Esophagus squamous epithelium (tissue), 5 donors: ENCODE measurements around the gene CCIN. TPM values are rescaled to one million over a fixed set of nuclear protein-coding genes. Genes with fewer than 3 reads are reported as not detected.

ENCODE experiments used
- DNase-seq: peaks from one replicate; lab custom pipeline; 2025; lab: John Stamatoyannopoulos, UW
- H3K27ac ChIP-seq, 4 donors: fragments of 200-600 bp; sonication (generic); one replicate each; pipeline ENCODE4 v1.5.1; 2016 to 2019; ENCODE audit warnings: mild to moderate bottlenecking in 1 of 4
- H3K27me3 ChIP-seq, 4 donors: fragments of 200-600 bp; sonication (generic); 1 replicate in 3 of 4; 2 replicates in 1 of 4; pipeline versions ENCODE4 v1.5.1 to v1.6.0; 2017 to 2021; ENCODE audit warnings: antibody characterized with exemption in 1 of 4
- H3K36me3 ChIP-seq, 3 donors: fragments of 200-600 bp; sonication (generic); one replicate each; pipeline ENCODE4 v1.5.1; 2016 to 2019
- H3K4me1 ChIP-seq, 3 donors: fragments of 200-600 bp; sonication (generic); one replicate each; pipeline ENCODE4 v1.5.1; 2017 to 2019
- H3K4me3 ChIP-seq, 4 donors: fragments of 200-600 bp; sonication (generic); 1 replicate in 3 of 4; 2 replicates in 1 of 4; pipeline ENCODE4 v1.5.1; 2016 to 2019; ENCODE audit warnings: mild to moderate bottlenecking in 2 of 4, moderate library complexity in 1 of 4
- H3K9me3 ChIP-seq, 3 donors: fragments of 200-600 bp; sonication (generic); one replicate each; pipeline ENCODE4 v1.5.1; 2016 to 2019
- CTCF ChIP-seq, 6 experiments: fragments of 450-650 bp in 4 of 6; fragments of 200-600 bp in 2 of 6; sonication (generic) in 2 of 6; IDR thresholded peaks; one replicate each; pipeline ENCODE4 v1.5.1; 2016 to 2019; ENCODE audit warnings: antibody characterized with exemption in 6 of 6, mild to moderate bottlenecking in 4 of 6, moderate library complexity in 4 of 6
- POLR2A ChIP-seq, 4 donors: fragments of 450-650 bp; IDR thresholded peaks; one replicate each; pipeline ENCODE4 v1.6.1; 2017; ENCODE audit warnings: antibody characterized with exemption in 4 of 4, mild to moderate bottlenecking in 4 of 4, moderate library complexity in 3 of 4
- WGBS, 2 donors: methylation state at CpG; one replicate each; pipeline ENCODE4 v1.1.5; 2018; 5-methylcytosine and 5-hydroxymethylcytosine counted together
- intact Hi-C: fragments of 100-400 bp; cut with DNase I; formaldehyde crosslinking; loops from one replicate; pipeline ENCODE4 v1.15.0; 2022
- total RNA-seq, 4 donors: library from RNA; depleted of rRNA; stranded (reverse); fragments of >200 nt; gene quantifications; one replicate each; pipeline ENCODE4 v1.1.0, GENCODE V29; 2016
- donor health status: DM: yes; HTN: yes; CAD: no.

CCIN gene
- total RNA-seq, 4 donors from 2014 or later: 0.13 TPM; not detected in 3

GRCh38 chr9:36125062-36125855 is 43.9 kb upstream of the CCIN start:
- H3K9me3 ChIP-seq: no peaks in the 10 kb centered on the region
- no peaks in the 10 kb centered on the region for H3K27me3 ChIP-seq
- H3K4me1 ChIP-seq: peaks cover 0 to 6% (median 0%) of the 10 kb centered on the region in 3 donors
- intact Hi-C loops: no loop called here
- H3K27ac ChIP-seq: no peak overlapping the region
- no peak for DNase-seq
- H3K36me3 ChIP-seq: peaks cover 0 to 26% (median 0%) of the 10 kb centered on the region in 3 donors
- 78% methylated on average over 10 of the region's 10 CpGs for WGBS, 2 donors
- H3K4me3 ChIP-seq: no peak overlapping the region
- TF ChIP-seq CTCF (IDR thresholded peaks at IDR 0.05) (no peak), POLR2A (IDR thresholded peaks at IDR 0.05) (no peak)

- intact Hi-C loops: no loop called here
- peaks cover 0 to 6% (median 0%) of the 10 kb centered on the region in 3 donors for H3K4me1 ChIP-seq
- WGBS, 2 donors: 49 to 74% methylated on average over 3 to 4 of the region's 7 CpGs
- H3K36me3 ChIP-seq: peaks cover 0 to 21% (median 0%) of the 10 kb centered on the region in 3 donors
- H3K4me3 ChIP-seq: no peak overlapping the region
- H3K27me3 ChIP-seq: no peaks in the 10 kb centered on the region
- no peak overlapping the region for H3K27ac ChIP-seq
- no peaks in the 10 kb centered on the region for H3K9me3 ChIP-seq
- no peak for DNase-seq
- TF ChIP-seq CTCF (IDR thresholded peaks at IDR 0.05): no peak
- no peak for TF ChIP-seq POLR2A (IDR thresholded peaks at IDR 0.05)
Measured at GRCh38 chr9:36126016-36126730, 43.0 kb upstream of the CCIN start.

GRCh38 chr9:36127652-36128244 is 41.4 kb upstream of the CCIN start:
- 63 to 68% methylated on average over 5 of the region's 5 CpGs for WGBS, 2 donors
- Histone ChIP-seq H3K27ac (peak overlapping the region in 1 of 4 donors; percentile 44), H3K36me3 (peaks cover 0 to 5% (median 0%) of the 10 kb centered on the region in 3 donors), H3K9me3 (no peaks in the 10 kb centered on the region), H3K27me3 (no peaks in the 10 kb centered on the region), H3K4me1 (peaks cover 0 to 19% (median 0%) of the 10 kb centered on the region in 3 donors), H3K4me3 (no peak overlapping the region)
- intact Hi-C loops: no loop called here
- DNase-seq: no peak
- TF ChIP-seq CTCF (IDR thresholded peaks at IDR 0.05) (no peak), POLR2A (IDR thresholded peaks at IDR 0.05) (no peak)

- H3K4me1 ChIP-seq: peaks cover 0 to 21% (median 0%) of the 10 kb centered on the region in 3 donors
- WGBS, 2 donors: 56 to 65% methylated on average over 6 to 7 of the region's 8 CpGs
- H3K4me3 ChIP-seq: no peak overlapping the region
- peak overlapping the region in 1 of 4 donors; percentile 44 for H3K27ac ChIP-seq
- no peak for DNase-seq
- no peaks in the 10 kb centered on the region for H3K9me3 ChIP-seq
- H3K27me3 ChIP-seq: no peaks in the 10 kb centered on the region
- intact Hi-C loops: no loop called here
- no peaks in the 10 kb centered on the region for H3K36me3 ChIP-seq
- TF ChIP-seq POLR2A (IDR thresholded peaks at IDR 0.05) (no peak), CTCF (IDR thresholded peaks at IDR 0.05) (no peak)
Measured at GRCh38 chr9:36128349-36128748, 40.8 kb upstream of the CCIN start.
